HTR-8/SVneo (cell line): Measurements from ENCODE around the gene APOLD1.
"Not testable (repeated sequence)": the region's sequence is repeated elsewhere in the genome, so short reads cannot be mapped to it uniquely, and the experiment has no call there.

ENCODE experiments used
- DNase-seq: peaks from one replicate; pipeline ENCODE4 v3.0.0; 2011; ENCODE audit warnings: low spot score, mixed read lengths; ENCODE audit not compliant: insufficient read length
- FAIRE-seq: peaks from 2 replicates; lab custom pipeline; 2011; peaks lifted over from hg19 to GRCh38; lab: Jason Lieb, UNC

APOLD1 gene

GRCh38 chr12:12784116-12784515 lies 1.3 kb upstream of the APOLD1 start:
- no peak for FAIRE-seq
- no peak for DNase-seq

- FAIRE-seq (no peak), DNase-seq (no peak)
Measured at GRCh38 chr12:12786351-12786705, 869 bp downstream of the APOLD1 start.

DNA sequence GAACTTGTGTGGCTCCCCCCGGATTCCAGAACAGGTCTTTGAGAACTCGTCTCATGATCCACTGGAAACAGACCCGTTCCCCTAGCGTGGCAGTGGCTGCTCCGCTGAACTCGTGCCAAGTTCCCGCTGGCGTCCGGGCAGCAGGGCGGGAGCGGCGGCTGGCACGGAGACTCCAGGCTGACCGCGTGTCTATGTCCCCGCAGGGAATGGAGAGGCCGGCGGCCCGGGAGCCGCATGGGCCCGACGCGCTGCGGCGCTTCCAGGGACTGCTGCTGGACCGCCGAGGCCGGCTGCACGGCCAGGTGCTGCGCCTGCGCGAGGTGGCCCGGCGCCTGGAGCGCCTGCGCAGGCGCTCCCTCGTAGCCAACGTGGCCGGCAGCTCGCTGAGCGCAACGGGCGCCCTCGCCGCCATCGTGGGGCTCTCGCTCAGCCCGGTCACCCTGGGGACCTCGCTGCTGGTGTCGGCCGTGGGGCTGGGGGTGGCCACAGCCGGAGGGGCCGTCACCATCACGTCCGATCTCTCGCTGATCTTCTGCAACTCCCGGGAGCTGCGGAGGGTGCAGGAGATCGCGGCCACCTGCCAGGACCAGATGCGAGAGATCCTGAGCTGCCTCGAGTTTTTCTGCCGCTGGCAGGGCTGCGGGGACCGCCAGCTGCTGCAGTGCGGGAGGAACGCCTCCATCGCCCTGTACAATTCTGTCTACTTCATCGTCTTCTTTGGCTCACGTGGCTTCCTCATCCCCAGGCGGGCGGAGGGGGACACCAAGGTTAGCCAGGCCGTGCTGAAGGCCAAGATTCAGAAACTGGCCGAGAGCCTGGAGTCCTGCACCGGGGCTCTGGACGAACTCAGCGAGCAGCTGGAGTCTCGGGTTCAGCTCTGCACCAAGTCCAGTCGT lies 1.5 kb downstream of the APOLD1 start:
- FAIRE-seq = no peak

DNA sequence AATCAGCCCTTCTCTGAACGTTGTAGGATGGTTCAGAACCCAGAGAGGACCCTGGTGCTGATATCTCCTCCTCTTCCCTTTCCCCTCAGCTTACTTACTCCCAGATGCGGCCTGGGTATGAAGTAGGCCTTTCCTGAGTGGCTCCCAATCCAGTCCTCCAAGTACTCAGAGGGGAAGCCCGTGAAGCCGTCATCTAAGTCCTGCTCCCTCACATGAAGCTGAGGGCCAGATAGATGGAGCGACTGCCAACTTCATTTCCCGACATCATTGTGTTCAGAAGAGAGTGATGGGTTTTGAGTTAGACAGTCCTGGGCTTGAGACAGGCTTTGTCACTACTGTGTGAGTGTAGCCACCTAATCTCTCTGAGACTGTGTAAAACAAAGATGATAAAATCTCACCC lies 2.7 kb downstream of the APOLD1 start:
- FAIRE-seq (no peak), DNase-seq (no peak)

More for the DNA sequence above, 1.5 kb downstream of the APOLD1 start:
- DNase-seq = peak; percentile 88

- DNase-seq (no peak), FAIRE-seq (no peak)
Measured at GRCh38 chr12:12788675-12789368, 3.4 kb downstream of the APOLD1 start.

DNA sequence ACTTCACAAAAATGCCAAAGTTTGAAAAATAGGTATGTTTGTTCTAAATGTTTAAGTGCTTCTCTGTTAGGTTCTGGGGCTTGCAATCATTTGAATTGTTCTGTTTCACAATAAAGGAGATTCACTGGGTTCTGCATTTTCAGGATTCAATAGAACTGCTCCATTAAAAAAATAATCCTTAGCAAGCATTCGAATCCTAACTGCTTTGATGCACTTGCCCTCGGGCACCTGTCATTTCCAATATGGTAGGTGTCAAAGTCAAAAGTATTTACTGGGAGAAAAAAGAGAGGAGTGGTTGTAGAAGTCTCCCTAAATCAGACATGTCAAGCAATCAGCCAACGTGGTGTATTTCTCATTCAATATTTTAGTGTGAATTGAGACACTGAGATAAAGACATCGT lies 5.5 kb downstream of the APOLD1 start:
- FAIRE-seq = no peak
- no peak for DNase-seq

DNA sequence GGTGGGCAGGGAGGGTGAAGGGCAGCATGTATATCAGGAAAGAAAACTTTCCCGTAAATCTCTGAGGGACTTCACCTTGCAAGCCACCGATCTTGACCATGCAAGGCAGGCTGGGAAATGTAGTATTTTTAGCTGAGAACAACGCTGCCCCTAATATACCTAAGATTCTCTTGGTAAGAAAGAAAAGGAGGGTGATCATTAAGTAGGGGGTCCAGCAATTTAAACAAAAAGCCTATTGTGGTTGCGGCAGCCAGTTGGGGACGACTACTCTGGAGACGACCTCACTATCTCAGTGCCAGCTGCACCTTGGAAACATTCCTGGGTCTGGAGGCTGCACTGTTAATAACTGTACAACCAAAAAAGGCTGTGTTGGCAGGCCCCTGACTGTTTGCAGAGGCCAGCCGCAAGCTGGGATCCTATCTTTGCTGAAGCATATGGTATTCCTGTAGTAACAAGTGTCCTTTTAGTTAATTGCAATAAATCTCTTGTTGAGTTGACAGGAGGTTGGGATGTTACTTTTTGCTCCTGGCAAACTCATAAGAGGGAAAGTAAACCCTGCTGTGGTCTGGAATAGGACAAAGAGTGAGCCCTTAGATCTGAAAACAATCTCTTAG lies 6.4 kb downstream of the APOLD1 start:
- no peak for DNase-seq
- no peak for FAIRE-seq

GRCh38 chr12:12792421-12792820 lies 7.0 kb downstream of the APOLD1 start:
- no peak for DNase-seq
- no peak for FAIRE-seq

DNA sequence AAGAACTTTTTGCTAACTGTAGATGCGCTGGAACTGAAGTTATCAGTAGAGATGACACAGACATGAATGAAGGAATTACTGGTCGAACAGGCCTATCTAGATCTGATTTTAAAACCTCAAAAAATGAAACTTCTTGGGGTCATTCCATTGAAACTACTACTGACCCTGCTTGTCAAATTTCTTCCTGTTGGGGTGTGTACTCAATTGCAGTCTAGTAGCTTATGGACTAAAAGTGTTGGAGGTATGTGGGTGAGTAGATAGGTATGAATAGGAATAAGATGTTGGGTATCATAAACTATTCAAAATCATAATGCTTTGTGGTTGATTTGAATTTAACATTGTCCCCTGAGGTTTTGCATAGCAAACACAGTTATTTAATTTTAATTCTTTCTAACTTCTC lies 9.2 kb downstream of the APOLD1 start:
- no peak for DNase-seq
- no peak for FAIRE-seq

DNA sequence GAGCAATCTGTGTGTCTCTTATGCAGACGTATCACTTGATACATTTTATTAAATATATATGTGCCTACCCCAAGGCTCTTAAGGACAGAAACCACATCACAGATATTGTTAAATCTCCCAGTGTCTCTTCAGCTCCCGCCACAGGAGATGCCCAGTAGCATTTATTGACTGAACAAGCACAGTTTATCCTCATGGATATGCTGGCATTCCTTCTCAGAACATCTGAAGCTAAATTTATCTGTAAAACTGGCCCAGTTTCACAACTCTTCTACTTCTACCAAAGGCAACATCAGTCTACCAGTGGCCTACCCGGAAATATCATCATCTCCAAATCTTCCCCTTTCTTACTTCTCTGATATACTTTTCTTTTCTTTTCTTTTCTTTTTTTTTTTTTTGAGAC lies 10.7 kb downstream of the APOLD1 start:
- DNase-seq (no peak), FAIRE-seq (no peak)

GRCh38 chr12:12796928-12797793 lies 11.7 kb downstream of the APOLD1 start:
- FAIRE-seq = no peak
- no peak for DNase-seq

GRCh38 chr12:12797794-12798152 lies 12.3 kb downstream of the APOLD1 start:
- DNase-seq (no peak), FAIRE-seq (no peak)

- FAIRE-seq (no peak), DNase-seq (no peak)
Measured at GRCh38 chr12:12798480-12798879, 13.0 kb downstream of the APOLD1 start.

DNA sequence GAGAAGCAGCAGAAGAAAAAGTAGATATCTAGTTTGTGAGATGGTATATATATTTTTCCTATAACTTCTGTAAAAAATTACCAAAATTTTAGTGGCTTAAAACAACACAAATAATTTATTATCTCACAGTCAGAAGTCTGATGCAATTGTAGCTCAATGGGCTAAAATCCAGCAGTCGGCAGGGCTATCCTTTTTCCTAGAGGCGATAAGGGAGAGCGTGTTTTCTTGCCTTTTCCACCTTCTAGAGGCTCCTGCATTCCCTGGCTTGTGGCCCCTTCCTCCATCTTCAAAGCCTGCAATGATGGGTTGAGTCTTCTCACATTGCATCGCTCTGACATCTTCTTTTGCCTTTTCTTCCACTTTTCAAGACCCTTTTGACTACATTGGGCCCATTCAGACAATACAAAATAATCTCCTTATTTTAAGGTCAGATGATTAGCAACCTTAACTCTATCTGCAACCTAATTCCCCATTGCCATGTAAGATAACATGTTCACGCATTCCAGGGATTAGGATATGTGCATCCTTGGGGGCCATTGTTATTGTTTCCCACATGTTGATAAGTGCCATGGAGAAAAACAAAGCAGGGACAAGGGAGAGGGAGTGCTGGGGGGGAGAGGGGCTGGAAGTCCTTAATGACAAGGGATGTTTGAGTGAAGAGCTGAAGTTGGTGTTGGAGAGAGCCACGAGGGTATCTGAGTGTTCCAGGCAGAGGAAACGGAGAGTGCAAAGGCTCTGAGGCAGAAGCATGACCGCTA lies 13.9 kb downstream of the APOLD1 start:
- FAIRE-seq (no peak), DNase-seq (no peak)

- FAIRE-seq (no peak), DNase-seq (no peak)
Measured at GRCh38 chr12:12800406-12801180, 15.1 kb downstream of the APOLD1 start.

DNA sequence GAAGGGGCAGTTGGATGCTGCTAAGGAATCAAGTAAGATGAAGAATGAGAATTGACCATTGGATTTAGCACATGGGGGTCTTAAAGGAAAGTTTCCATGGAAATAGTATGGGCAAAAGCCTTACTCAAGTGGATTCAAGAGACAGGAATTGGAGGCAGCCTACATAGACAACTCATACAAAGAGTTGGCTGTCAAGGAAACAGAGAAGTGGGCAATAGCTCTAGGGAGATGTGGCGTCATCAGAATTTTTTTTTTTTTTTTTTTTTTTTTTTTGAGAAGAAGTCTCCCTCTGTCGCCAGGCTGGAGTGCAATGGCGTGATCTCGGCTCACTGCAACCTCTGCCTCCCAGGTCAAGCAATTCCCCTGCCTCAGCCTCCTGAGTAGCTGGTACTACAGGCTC lies 16.2 kb downstream of the APOLD1 start:
- not testable (repeated sequence) for FAIRE-seq, DNase-seq

- DNase-seq (peak; percentile 87), FAIRE-seq (no peak)
Measured at GRCh38 chr12:12803186-12803585, 17.7 kb downstream of the APOLD1 start.

- FAIRE-seq = no peak
- no peak for DNase-seq
Measured at GRCh38 chr12:12804011-12804410, 18.6 kb downstream of the APOLD1 start.

GRCh38 chr12:12804432-12804886 lies 19.0 kb downstream of the APOLD1 start:
- no peak for FAIRE-seq
- DNase-seq = no peak
